IPS-18c (cell line): Measurements from ENCODE around the gene CDK10.

Experiments
- H3K4me3 ChIP-seq: 2 replicates; pipeline ENCODE4 v1.7.0; 2013; ENCODE audit warnings: low read depth, mild to moderate bottlenecking, low read length, moderate library complexity; ENCODE audit not compliant: insufficient read depth
- H3K9me3 ChIP-seq: one replicate; pipeline ENCODE4 v1.6.1; 2013; ENCODE audit warnings: mild to moderate bottlenecking, low read length, moderate library complexity; ENCODE audit not compliant: control insufficient read depth, insufficient read depth

Gene CDK10

DNA sequence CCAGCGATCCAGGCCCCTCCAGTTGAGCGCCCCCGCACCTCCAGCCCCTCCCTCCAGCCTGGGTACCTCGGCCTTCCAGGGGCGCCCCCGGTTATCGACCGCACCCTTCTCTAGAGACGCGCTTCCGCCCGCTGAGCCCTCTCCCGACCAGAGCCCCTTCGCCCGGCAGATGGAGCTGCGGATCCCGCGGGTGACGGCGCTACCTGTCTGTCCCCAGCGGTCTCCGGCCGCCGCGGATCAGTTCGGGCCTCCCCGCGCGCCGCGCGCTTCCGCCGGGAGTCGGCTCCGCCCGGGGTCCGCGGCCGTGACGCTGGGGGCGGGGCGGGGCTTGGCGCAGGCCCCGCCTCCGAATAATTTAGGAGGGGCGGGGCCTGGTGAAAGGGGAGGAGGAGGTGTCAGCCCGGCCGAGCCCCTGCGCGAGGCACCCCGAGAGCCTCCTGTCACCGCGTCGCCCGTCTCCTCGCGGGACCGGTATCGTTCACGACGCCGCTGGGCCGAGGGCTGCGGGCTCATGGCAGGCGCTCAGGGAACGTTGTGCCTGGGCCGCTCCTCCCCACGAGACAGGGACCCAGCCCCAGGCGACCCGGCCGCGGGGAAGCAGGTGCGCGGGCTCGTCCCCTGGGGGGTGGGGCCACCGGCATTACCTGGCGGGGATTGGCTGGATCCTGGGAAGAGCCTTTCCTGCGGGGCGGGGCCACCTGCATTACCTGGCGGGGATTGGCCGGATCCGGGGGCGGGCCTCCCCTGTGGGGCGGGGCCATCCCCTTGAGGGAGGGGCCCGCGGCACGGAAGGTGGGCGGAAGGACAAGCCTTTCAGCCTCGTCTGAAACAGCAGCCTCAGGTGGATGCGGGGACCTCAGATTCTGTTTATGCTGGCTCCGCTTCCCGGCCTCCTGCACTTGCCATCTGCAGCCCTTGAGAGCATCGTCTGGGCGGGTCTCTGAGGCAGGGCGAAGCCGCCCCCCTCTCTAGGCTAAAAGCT is 15.2 kb downstream of the CDK10 start, which contains the start of gene SPATA2L:
Gene SPATA2L, minus strand, starts transcription at position 281 of the 982 bp plus-strand sequence. CDS start 473 bp downstream, outside the sequence.
- no peaks in the 10 kb centered on the region for H3K9me3 ChIP-seq
- H3K4me3 ChIP-seq: peak within 1 kb of the TSS; percentile 91

DNA sequence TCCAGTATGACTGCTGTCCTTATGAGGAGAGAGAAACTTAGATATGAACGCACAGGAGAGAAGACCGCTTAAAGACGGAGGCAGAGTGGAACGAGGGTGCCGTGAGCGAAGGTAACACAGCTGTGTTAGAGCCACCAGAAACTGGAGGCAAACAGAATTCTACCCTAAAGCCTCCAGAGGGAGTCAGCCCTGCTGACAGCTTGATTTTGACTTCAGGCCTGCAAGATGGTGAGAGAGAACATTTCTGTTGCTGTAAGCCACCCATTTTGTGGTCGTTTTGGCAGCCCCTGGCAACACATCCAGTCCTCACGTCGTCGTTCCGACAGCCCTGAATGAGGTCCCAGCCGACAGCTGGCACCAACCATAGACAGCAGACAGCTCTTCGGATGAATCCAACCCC is 17.8 kb downstream of the CDK10 start:
- H3K9me3 ChIP-seq: no peaks in the 10 kb centered on the region

DNA sequence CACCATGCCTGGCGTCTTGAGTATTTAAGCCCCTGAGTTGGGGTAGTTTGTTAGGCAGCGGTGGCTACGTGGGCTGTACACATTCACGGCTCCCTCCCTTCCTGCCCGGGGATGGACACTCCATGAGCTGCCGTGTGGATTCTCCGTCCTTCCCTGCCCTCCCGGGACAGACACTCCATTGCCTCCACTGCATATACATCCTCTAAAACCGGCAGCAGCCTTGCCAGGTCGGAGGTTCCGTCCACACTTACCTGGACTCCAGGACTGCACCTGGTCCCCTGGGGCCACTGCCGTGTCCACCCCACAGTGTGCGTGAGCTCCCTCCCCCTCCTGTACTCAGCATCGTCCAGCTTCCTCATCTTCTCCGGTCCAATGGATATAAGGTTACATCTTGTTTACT is 18.5 kb downstream of the CDK10 start:
- H3K4me3 ChIP-seq: no peak overlapping the region
- H3K9me3 ChIP-seq: no peaks in the 10 kb centered on the region

More for the DNA sequence above, 17.8 kb downstream of the CDK10 start:
- H3K4me3 ChIP-seq: no peak overlapping the region

DNA sequence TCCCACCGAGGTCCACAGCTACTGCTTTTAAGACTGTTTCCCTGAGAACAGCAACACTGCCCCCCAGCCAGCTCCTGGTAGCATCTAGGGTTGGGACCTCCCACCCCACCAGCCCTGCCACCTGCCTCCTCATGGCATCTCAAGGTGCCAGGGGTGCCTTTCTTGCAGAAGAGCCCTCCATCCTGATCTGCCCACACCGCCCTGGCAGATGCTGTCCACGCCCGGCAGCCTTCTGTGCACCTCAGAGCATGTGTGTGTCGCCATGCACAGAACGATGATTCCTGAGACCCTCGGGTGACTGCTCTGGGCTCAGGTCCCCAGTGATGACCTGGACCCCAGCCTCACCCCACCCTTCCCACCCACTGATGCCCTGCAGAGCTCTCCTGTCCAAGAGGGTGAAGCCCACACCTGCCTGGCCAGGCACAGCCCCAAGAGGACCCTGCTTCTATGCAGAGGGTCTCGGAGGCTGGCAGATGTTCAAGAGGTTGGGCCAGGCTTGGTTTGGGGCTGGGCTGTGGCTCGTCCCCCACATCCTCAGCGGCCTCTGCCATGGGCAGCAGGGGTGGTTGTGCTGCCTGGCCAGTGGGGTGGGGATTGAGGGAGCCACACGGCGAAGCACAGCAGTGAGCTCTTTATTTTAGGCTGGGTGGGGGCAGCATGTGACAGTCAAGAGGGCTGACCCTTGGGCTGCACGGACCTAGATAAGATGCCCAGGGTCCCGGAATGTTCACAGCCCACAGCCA is 20.2 kb downstream of the CDK10 start:
- no peaks in the 10 kb centered on the region for H3K9me3 ChIP-seq
- no peak overlapping the region for H3K4me3 ChIP-seq

DNA sequence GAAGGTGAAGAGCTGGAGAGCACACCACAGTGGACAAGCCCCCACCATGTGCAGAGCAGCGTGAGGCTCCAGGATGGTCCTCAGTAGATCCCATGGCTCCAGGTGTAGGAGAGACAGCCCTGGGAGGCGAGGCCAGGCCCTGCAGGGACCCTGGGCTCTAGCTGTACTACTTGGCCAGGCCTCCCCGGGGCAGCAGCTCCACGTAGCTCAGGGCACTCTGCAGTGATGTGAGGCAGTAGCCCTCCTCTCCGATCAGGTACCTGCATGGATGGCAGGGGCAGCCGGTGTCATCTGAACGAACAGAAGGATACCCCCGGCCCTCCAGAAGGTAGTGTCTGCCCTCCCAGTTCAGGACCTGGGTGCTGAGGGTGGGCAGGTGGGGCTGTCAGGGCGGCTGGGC is 21.2 kb downstream of the CDK10 start:
- no peak overlapping the region for H3K4me3 ChIP-seq
- no peaks in the 10 kb centered on the region for H3K9me3 ChIP-seq

DNA sequence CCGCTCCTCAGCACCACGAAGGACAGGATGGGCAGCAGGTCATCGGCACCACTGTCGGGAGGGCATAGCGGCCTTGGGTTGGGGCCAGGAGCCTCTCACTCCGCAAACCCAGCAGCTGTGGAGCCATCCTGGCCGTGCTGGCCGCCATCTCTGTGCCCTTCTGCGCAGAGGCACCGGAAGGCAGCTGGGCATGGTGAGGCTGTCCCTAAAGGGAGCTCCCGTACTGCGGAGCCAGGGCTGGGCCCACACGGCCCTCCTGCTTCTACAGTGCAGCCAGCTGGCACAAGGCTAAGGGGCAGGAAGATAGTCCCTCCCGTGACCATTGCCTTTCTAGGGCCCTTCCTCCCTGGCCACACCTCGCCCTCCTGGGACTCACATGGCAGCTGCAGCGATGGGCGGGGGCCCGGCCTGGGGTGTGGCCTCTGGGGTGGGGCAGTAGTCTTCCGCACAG is 22.0 kb downstream of the CDK10 start:
- H3K9me3 ChIP-seq: no peaks in the 10 kb centered on the region
- no peak overlapping the region for H3K4me3 ChIP-seq

DNA sequence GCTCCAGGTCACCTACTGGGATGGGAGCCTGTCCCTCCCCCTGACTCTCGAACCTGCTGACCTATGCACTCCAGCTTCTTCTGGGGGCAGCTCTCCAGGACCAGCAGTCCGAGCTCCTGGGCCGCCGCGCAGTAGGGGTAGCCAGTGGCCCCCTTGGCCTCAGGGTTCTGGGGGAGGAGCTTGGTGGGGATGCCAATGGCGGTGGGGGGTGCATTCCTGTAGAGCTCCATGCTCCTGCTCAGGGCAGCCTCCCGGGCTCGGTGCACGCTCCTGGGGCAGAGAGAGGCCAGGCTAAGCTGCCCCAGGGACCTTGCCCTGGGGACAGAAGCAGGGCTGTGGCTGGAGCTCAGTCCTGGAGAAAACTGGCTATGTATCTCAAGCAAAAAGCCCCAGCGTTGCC is 22.7 kb downstream of the CDK10 start:
- Histone ChIP-seq H3K4me3 (no peak overlapping the region; the same call in 1 of the 2 replicates), H3K9me3 (no peaks in the 10 kb centered on the region)

DNA sequence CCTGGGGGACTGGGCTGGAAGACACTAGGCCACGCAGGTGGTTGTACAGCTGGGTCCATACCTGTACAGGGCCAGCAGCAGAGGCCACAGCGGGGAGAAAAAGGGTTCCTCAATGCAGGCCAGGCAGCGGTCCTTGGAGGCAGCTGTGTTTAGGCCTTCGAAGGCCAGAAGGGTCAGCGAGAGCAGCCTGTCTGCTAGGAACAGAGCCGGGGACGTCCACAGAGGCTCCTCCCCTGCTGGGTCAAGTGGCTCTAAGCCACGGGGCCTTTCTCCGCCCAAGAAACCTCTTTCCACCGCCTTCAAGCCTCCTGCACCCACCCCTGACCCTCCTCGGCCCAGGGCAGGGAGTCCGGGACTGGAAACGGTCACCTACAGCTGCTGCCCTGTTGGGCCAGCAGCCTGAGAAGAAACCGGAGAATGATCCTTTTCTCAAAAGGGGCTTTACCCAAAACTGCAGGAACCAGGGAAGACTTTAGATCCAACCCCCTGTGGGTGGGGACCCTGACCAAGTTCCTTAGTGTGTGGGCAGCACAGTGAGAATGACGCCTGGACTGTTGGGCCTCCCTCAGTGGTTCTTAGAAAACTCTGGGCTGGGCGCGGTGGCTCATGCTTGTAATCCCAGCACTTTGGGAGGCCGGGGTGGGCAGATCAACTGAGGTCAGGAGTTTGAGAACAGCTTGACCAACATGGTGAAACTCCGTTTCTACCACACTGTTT is 23.4 kb downstream of the CDK10 start:
- no peak overlapping the region for H3K4me3 ChIP-seq
- no peaks in the 10 kb centered on the region for H3K9me3 ChIP-seq

DNA sequence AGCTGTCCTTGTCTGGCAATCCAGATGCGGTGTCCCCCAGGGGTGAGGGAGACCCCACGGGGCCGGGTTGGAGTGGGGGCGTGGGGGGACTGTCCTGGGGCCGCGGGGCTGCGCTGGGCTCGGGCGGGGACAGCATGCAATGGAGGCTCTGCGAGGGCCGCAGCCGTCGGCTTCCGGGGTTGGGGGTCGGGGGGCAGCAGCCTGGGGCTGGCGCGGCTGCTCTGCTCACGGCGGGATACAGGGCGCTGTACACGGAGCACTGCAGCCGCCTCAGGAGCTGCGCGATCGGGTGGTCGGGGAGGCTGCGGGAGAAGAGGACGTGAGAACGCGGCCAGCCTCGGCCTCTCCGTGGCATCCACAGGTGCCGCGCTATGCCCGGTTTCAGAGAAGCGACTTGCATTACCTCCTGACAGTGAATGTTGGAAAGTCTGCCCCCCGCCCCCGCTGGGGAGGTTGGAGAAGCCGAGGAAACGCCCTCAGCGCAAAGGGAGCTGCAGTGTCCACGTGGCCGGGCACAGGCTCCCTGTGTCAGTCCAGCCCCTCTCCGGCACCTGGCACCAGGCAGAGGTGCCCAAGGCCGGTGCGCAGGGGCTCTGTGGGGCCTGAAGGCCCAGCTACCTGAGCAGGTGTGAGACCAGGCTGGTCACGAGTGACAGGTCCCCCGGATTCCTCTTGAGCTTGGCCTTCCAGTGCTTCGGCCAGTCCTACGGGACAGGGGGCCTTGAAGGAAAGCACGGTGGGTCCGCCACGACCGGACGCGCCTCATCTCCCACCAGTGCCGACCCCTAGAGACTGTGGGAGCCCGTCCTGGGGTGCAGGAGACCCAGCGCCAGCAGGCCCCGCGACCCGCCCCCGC is 24.4 kb downstream of the CDK10 start:
- peak overlapping the region; percentile 24; the same call in 1 of the 2 replicates for H3K4me3 ChIP-seq

DNA sequence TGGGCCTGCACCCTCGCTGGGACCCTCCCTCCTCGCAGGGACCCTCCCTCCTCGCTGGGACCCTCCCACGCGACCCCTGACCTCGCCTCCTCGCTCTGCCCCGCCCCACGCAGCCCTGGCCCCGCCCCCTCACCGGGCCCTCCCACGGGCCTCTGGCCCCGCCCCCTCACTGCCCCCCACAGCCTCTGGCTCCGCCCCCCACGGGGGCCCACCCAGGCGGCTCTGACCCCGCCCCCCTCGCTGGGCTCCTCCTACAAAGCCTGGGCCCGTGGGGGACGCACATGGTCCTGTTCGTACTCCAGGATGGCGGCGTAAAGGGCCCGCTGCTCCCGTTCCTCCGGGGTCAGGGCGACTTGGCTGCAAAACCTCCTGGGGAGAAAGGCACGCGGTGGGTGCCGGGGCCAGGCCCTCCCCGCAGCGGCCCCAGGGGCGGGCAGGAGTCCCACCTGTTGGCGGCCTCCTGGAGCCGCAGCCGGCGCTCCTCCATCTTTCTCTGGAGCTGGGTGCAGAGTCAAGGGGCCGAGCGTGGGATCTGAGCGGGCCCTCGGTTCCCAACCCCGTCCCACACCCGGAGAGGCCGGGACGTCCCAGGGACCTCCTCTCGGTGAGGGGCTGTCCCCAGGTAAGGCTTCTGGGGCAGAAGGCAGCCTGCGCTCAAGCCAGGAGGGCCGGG is 25.2 kb downstream of the CDK10 start:
- no peaks in the 10 kb centered on the region for H3K9me3 ChIP-seq
- peak overlapping the region; percentile 92 for H3K4me3 ChIP-seq

More for the DNA sequence above, 24.4 kb downstream of the CDK10 start:
- no peaks in the 10 kb centered on the region for H3K9me3 ChIP-seq

DNA sequence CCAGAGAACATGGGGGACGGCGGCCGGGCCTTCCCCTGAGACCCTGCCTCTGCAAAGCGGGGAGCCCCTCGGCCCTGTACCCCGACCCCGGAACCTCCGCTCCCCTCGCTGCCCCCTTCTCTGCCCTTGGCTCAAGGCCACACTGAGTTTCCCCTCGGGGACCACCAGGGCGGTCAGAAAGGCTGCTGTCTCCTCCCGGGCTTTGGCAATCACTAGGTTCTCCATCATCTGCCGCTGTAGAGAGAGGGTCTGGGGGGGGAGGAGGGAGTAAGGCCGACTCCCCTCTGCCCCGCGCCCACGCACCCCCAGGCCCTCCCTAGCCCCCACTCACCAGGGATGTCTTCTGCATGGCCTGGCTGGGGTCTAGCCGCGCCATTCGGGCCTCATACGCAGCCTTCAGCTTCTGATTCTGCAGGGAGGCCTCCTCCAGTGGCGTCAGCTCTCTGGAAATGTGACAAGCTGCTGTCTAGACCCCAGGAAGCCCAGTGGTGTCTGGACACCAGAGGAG is 25.8 kb downstream of the CDK10 start:
- H3K4me3 ChIP-seq: peak overlapping the region; percentile 92

DNA sequence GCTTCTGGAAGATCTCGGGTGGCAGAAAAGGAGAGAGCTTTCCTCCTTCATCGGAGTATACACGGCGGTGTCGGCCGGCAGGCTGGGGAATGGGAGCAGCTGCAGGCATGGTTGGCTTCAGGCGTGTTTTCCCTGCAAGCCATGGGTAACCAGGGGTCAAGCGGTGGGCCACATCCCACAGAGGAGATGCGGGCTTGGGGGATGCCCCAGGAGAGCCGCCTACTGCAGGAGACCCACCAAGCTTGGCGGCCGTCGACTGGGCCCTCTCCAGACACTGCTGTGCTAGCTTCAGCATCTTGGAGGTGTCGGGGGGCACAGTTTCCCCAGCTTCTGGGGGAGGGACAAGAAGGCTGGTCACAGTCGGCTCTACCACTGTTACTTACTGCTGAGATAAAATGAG is 30.0 kb downstream of the CDK10 start:
- no peaks in the 10 kb centered on the region for H3K9me3 ChIP-seq
- H3K4me3 ChIP-seq: no peak overlapping the region

More for the DNA sequence above, 25.8 kb downstream of the CDK10 start:
- H3K9me3 ChIP-seq: no peaks in the 10 kb centered on the region

DNA sequence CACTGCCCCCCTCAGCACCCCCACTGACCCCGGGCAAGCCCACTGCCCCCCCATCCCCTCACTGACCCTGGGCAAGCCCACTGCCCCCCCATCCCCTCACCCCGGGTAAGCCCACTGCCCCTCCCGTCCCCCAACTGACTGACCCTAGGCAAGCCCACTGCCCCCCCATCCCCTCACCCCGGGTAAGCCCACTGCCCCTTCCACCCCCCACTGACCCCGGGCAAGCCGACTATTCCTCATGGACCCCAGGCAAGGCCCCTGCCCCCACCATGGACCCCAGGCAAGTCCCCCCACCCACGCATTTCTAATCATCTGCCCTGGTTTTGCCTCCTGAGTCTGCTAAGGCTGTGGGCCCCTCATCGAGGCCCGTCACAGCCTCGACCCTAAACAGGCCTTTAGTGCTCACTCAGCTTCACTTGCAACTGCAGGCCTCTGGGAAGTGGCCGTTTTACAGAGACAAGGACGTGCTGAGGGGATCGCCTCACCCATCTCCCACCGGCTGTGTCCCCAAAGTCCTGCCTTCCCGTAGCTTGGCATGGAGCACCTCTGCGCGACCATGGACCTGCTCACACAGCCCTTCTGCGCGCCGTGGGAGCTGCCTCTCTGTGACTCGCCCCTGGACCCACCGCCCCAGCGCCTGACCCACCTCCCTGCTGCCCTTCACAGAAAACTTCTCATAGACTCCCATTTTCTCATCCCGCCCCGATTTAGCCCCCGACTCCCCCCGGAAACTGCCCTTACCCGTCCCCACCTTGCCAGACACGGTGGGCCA is 30.6 kb downstream of the CDK10 start:
- Histone ChIP-seq H3K9me3 (no peaks in the 10 kb centered on the region), H3K4me3 (no peak overlapping the region)

DNA sequence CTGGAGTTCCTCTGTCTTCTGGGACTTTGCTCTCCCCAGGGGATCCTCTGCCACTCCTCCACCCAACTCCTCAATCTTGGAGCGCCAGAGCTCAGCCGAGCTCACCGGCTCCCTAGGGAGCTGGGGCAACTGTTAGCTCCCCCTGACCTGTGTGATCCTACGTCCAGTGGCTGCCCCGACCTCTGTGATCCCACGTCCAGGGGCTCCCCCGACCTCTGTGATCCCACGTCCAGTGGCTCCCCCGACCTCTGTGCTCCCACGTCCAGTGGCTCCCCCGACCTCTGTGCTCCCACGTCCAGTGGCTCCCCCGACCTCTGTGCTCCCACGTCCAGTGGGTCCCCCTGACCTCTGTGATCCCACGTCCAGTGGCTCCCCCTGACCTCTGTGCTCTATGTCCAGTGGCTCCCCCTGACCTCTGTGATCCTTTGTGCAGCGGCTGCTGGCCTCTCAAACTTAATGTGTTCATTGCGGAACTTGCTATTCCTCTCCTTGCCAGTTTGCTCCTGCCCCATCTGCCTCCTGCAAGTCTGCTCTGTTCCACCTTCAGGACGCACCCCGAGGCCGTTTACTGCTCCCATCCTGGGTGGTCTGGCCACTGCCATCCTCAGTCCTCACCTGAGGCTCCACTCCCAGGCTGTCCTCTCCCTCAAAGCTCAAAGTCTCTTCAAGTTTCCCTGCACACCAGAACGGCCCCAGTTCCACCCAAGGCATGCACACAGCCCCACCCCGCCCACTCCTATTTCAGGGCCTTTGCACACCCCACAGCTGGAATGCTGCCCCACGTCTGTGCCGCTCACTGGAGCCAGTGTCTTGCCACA is 31.4 kb downstream of the CDK10 start:
- no peaks in the 10 kb centered on the region for H3K9me3 ChIP-seq
- no peak overlapping the region for H3K4me3 ChIP-seq

DNA sequence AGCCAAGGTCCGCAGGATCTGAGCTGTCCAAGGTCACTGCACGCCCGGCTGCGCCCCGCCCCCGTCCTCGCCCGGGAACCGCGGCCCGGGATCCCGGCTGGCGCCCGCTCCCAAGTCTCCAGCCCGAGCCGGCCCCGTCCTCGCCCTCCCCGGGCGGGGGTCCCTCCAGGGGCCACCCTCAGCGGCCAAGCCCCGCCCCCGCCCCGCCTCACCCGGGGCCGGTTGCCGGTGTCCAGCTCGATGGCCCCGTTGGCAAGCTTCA is 34.0 kb downstream of the CDK10 start:
- H3K9me3 ChIP-seq: no peaks in the 10 kb centered on the region
- H3K4me3 ChIP-seq: peak overlapping the region; percentile 70
